BLaER1 (cell line): ENCODE measurements around the gene TEX44.
"Not testable (repeated sequence)": the region's sequence is repeated elsewhere in the genome, so short reads cannot be mapped to it uniquely, and the experiment has no call there.

ENCODE experiments used
- H3K27ac ChIP-seq: shearing (Covaris generic); formaldehyde crosslinking; 2 replicates; pipeline ENCODE4 v1.8.1; 2022
- H3K27me3 ChIP-seq: shearing (Covaris generic); formaldehyde crosslinking; 2 replicates; pipeline ENCODE4 v1.8.1; 2022
- H3K36me3 ChIP-seq: shearing (Covaris generic); formaldehyde crosslinking; 2 replicates; pipeline ENCODE4 v1.8.1; 2022
- H3K4me1 ChIP-seq: shearing (Covaris generic); formaldehyde crosslinking; 2 replicates; pipeline ENCODE4 v1.8.1; 2022
- H3K4me2 ChIP-seq: shearing (Covaris generic); formaldehyde crosslinking; 2 replicates; pipeline ENCODE4 v1.8.1; 2022
- H3K4me3 ChIP-seq: shearing (Covaris generic); formaldehyde crosslinking; 2 replicates; pipeline ENCODE4 v1.8.1; 2022
- H3K9ac ChIP-seq: shearing (Covaris generic); formaldehyde crosslinking; 2 replicates; pipeline ENCODE4 v1.8.1; 2022
- H3K9me3 ChIP-seq: shearing (Covaris generic); formaldehyde crosslinking; 2 replicates; pipeline ENCODE4 v1.8.1; 2022
- H4K20me1 ChIP-seq: shearing (Covaris generic); formaldehyde crosslinking; 2 replicates; pipeline ENCODE4 v1.8.1; 2022
- Cebpa-rat ChIP-seq: shearing (Covaris generic); IDR thresholded peaks from 2 replicates; pipeline ENCODE4 v1.8.1; 2022

The TEX44 gene

DNA sequence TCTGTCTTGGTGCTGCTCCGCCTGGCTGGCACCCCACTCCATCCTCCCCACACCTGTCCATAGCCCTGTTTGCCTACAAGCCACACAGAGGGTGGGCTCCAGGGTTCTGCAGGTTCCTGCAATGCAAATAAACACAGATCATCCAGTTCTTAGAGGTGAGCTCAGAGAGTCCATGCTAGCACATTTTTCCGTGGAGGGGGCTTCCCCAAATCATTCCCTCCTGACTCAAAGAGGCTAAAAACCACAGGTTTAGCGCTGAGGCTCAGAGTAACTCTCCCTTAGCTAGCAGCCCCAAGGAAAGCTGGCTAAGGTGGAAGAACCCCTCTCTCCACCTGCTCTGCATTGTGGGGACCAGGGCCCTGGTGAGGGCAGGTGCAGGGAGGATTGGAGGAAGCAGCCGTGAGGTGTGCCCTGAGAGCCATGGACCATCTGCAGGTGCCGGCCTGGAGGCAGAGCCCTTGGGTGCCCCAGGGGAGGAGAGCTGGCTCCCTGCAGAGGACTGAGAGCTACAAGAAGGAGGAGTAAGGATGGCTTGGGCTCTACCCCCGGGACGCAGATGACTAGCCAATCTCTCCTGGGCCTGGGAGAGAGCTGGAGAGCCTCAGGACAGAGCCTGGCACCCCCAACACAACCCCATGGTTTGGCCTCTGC, 23.8 kb upstream of the TEX44 start:
- no peaks in the 10 kb centered on the region for H3K36me3 ChIP-seq
- H3K4me1 ChIP-seq, result peaks cover 17% of the 10 kb centered on the region
- H4K20me1 ChIP-seq, result no peaks in the 10 kb centered on the region
- 0 out of 2 replicates have a peak overlapping the region, but pooled peaks have one; percentile 6 for H3K27ac ChIP-seq
- TF ChIP-seq Cebpa-rat, result no peak
- H3K4me3 ChIP-seq, result no peak overlapping the region
- H3K4me2 ChIP-seq, result peak overlapping the region; percentile 59
- no peaks in the 10 kb centered on the region for H3K27me3 ChIP-seq
- H3K9ac ChIP-seq, result no peak overlapping the region
- peaks cover 8% of the 10 kb centered on the region; the same call in 1 of the 2 replicates for H3K9me3 ChIP-seq

DNA sequence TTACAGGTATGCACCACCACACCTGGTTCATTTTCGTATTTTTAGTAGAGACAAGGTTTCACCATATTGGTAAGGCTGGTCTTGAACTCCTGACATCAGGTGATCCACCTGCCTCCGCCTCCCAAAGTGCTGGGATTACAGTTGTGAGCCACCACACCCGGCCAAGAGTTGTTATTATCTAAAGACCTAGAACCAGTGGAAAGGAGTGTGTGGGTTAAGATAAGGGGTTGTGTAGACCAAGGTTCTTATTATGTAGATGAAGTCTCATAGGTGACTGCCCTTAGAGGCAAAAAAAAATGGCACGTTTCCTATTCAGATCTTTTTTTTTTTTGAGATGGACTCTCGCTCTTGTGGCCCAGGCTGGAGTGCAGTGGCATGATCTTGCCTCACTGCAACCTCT, 21.7 kb upstream of the TEX44 start:
- peaks cover 22% of the 10 kb centered on the region for H3K4me1 ChIP-seq
- not testable (repeated sequence) for H3K4me3 ChIP-seq, H3K9me3 ChIP-seq, H3K27me3 ChIP-seq, H3K9ac ChIP-seq, H3K27ac ChIP-seq, H3K4me2 ChIP-seq, H3K36me3 ChIP-seq, H4K20me1 ChIP-seq

DNA sequence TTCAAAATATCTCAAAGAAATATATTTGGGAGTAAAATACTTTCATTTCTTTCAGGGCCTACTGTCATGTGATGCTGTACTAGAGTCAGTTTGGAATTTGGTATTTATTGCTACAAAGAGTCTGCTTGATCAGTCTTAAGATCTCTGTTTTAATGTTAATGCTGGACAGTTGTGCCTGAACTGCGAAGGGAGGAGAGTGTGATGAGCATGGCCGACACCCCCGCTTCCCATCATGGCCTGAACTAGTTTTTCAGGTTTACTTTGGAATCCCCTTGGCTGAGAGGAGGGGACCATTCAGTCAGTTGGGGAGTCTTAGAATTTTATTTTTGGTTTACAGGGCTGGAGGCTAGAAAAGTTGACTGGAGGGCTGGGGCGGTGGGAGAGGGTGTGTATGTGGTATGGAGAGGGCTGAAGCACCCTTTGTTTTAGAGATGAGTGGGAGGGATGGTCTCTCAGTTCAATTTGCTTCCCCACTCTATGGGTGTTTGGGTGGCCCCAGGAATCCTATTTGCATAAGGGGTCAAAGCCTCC, 20.9 kb upstream of the TEX44 start:
- Histone ChIP-seq H3K9ac (no peak overlapping the region), H3K9me3 (peaks cover 4% of the 10 kb centered on the region; the same call in 1 of the 2 replicates), H3K4me3 (no peak overlapping the region), H3K36me3 (no peaks in the 10 kb centered on the region), H3K4me2 (no peak overlapping the region), H3K4me1 (peaks cover 30% of the 10 kb centered on the region), H3K27me3 (no peaks in the 10 kb centered on the region), H4K20me1 (no peaks in the 10 kb centered on the region), H3K27ac (no peak overlapping the region)
- no peak for TF ChIP-seq Cebpa-rat

DNA sequence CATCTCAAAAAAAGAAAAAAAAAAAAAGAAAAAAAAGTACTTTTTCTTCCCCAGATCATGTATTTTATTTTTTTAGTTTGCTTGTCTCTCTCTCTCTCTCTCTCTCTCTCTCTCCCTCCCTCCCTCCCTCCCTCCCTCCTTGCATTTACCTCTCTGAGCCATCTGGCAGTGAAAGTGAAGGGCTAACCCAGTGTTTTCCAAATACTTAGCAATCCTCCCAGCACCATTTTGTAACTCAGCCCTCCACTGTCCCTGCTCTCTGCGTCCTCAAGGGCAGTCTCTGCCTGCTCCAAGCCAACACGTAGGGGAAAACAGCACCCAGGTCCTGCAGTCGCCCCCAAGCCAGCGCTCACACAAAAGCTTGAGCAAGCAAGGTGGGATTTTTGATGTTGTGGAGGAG, 19.6 kb upstream of the TEX44 start:
- Histone ChIP-seq H3K4me3 (no peak overlapping the region), H3K27ac (no peak overlapping the region), H3K4me2 (no peak overlapping the region), H3K4me1 (peaks cover 27% of the 10 kb centered on the region), H3K9me3 (peaks cover 4% of the 10 kb centered on the region; the same call in 1 of the 2 replicates), H3K36me3 (no peaks in the 10 kb centered on the region), H4K20me1 (no peaks in the 10 kb centered on the region), H3K9ac (no peak overlapping the region), H3K27me3 (no peaks in the 10 kb centered on the region)
- TF ChIP-seq Cebpa-rat, result no peak

DNA sequence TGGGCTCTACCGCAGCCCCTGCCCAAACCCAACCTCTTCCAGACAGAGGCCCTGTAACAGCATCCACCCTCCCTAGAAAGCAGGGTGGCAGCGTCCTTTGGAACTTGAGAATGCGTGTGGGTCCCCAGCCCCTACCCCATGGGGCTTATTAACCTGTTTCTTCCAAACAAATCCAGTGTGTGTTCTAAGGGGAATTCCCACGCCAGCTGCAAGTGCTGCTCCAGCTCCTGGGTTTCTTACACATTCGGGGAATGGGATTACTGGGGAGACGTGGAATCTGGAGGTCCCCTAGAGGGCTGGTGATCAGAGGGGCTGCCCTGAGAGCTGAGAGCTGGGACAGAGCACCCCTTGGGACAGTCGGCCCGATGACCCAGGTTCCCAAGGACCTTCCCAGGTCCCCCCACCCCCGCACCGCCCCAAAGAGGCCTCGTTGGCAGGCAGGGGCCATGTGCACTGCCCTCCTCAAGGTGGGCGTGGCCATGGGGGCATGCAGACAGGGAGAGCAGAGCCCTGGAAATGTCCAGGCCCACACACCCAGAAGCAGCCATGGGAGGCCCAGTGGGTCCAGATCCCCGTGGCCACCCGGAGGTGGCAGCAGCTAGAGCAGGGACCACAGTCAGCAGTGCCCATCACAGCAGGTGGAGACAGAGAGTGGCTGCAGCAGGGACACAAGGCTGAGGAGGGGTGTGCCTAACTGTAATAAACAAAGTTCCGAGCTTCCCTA, 18.8 kb upstream of the TEX44 start:
- Histone ChIP-seq H3K27ac (no peak overlapping the region), H3K27me3 (no peaks in the 10 kb centered on the region), H3K4me2 (no peak overlapping the region), H4K20me1 (no peaks in the 10 kb centered on the region), H3K9me3 (peaks cover 4% of the 10 kb centered on the region; the same call in 1 of the 2 replicates), H3K4me1 (peaks cover 19% of the 10 kb centered on the region), H3K36me3 (no peaks in the 10 kb centered on the region), H3K4me3 (no peak overlapping the region), H3K9ac (no peak overlapping the region)
- TF ChIP-seq Cebpa-rat, result no peak

DNA sequence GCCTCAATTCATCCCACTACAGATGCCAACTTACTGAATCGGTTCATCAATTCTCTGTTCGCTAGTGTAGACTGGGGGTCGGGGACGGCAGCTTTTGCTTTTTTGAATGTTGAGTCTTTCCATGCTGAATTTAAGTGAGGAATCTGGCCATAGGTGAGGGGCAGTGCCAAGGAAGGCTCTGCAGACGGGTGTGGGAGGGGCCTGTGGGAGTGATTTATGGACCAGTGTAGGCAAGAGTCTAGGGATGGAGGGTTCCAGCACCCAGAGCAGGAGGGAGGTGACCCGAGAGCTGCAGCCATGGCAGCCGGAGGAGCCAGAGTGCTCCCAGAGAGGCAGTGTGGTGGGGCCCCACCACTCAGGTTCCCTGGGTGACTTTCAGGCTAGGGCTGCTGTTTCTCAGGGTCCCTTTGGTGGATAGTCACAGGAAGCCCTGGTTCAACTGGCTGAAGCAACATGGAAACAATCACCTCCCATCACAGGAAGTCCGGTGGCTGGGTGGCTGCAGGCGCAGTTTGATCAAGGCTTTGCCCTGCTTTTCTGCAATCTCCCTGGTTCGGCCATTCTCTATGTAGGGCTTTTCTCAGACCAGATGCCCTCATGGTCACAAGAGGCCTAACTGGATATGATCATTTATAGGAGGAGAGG, 16.9 kb upstream of the TEX44 start:
- H3K27me3 ChIP-seq, result no peaks in the 10 kb centered on the region
- H3K9ac ChIP-seq, result no peak overlapping the region
- H4K20me1 ChIP-seq, result no peaks in the 10 kb centered on the region
- H3K9me3 ChIP-seq, result peaks cover 2% of the 10 kb centered on the region; the same call in 1 of the 2 replicates
- peak overlapping the region; percentile 45; the same call in 1 of the 2 replicates for H3K27ac ChIP-seq
- peaks cover 13% of the 10 kb centered on the region for H3K4me1 ChIP-seq
- no peak overlapping the region for H3K4me3 ChIP-seq
- no peaks in the 10 kb centered on the region for H3K36me3 ChIP-seq
- no peak for TF ChIP-seq Cebpa-rat
- peak overlapping the region; percentile 57 for H3K4me2 ChIP-seq

DNA sequence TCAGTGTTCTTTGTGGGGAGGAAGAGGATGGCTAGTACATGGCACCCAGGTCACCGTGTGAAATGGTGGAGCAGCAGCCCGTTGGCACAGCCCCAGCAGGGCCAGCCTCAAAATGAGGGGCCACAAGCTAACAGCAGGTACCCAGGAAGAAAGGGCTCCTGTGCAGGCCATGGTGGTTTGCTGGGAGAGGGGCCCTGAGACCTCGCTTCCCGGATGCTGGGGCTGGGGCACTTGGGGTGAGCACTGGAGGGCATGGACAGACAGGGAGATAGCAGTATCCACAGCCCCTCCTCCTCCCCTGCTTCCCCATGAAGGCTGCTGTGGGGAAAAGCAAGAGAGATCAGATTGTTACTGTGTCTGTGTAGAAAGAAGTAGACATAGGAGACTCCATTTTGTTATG, 16.2 kb upstream of the TEX44 start:
- H4K20me1 ChIP-seq, result no peaks in the 10 kb centered on the region
- peak overlapping the region; percentile 57 for H3K4me2 ChIP-seq
- no peak overlapping the region for H3K9ac ChIP-seq
- H3K27ac ChIP-seq, result peak overlapping the region; percentile 45; the same call in 1 of the 2 replicates
- TF ChIP-seq Cebpa-rat, result no peak
- peaks cover 13% of the 10 kb centered on the region for H3K4me1 ChIP-seq
- H3K9me3 ChIP-seq, result no peaks in the 10 kb centered on the region; the same call in 1 of the 2 replicates
- H3K36me3 ChIP-seq, result no peaks in the 10 kb centered on the region
- no peaks in the 10 kb centered on the region for H3K27me3 ChIP-seq
- no peak overlapping the region for H3K4me3 ChIP-seq

DNA sequence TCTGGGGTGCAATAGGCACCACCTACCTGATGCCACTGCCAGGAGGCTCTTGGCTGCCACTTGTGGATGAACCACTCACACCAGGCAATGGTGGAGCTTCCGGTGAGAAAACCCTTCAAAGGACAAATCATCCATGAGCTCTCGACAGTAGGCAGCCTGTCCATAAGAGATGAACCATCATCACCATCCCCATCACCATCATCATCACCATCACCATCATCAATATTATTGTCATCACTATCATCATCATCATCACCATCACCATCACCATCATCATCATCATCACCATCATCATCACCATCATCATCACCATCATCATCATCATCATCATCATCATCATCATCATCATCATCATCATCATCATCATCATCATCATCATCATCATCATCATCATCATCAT, 14.0 kb upstream of the TEX44 start:
- not testable (repeated sequence) for H4K20me1 ChIP-seq, H3K4me3 ChIP-seq, H3K9me3 ChIP-seq, H3K27me3 ChIP-seq, H3K4me2 ChIP-seq, H3K27ac ChIP-seq, H3K36me3 ChIP-seq, H3K9ac ChIP-seq
- H3K4me1 ChIP-seq, result peaks cover 13% of the 10 kb centered on the region

DNA sequence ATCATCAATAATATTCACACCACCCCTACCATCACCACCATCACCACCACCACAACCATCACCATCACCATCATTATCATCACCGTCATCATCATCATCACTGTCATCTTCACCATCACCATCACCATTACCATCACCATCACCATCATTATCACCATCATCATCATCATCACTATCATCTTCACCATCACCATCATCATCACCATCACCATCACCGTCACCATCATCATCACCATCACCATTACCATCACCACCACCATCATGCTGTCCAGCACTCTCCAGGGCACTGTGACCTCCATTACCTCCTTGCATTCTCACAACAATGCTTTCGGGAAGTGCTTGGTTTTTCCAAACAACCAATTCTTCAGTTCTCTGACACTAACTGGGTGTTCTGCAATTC, 13.1 kb upstream of the TEX44 start:
- no peak overlapping the region for H3K27ac ChIP-seq
- TF ChIP-seq Cebpa-rat, result no peak
- no peaks in the 10 kb centered on the region for H3K27me3 ChIP-seq
- peaks cover 13% of the 10 kb centered on the region for H3K4me1 ChIP-seq
- H4K20me1 ChIP-seq, result no peaks in the 10 kb centered on the region
- H3K4me3 ChIP-seq, result no peak overlapping the region
- no peaks in the 10 kb centered on the region; the same call in 1 of the 2 replicates for H3K9me3 ChIP-seq
- no peak overlapping the region for H3K9ac ChIP-seq
- no peaks in the 10 kb centered on the region for H3K36me3 ChIP-seq
- no peak overlapping the region for H3K4me2 ChIP-seq

DNA sequence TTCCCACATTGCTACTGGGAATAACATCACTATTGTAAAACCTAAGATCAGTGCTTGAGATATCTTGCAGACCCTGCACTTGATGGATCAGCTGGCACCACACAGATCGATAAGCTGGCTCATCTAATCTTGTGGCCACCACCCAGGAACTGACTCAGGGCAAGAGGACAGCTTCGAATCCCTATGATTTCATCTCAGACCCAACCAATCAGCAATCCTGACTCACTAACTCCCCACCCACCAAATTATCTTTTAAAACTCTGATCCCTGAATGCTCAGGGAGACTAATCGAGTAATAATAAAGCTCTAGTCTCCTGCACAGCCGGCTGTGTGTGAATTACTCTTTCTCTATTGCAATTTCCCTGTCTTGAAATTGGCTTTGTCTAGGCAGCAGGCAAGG, 11.3 kb upstream of the TEX44 start:
- no peak overlapping the region for H3K4me2 ChIP-seq
- H3K27me3 ChIP-seq, result no peaks in the 10 kb centered on the region
- H3K36me3 ChIP-seq, result no peaks in the 10 kb centered on the region
- no peak overlapping the region for H3K9ac ChIP-seq
- peaks cover 3% of the 10 kb centered on the region for H3K4me1 ChIP-seq
- no peaks in the 10 kb centered on the region; the same call in 1 of the 2 replicates for H3K9me3 ChIP-seq
- TF ChIP-seq Cebpa-rat, result no peak
- no peak overlapping the region for H3K4me3 ChIP-seq
- no peak overlapping the region for H3K27ac ChIP-seq
- no peaks in the 10 kb centered on the region for H4K20me1 ChIP-seq
